H1 (cell line): ENCODE results near the gene C2orf78.

ENCODE experiments used
- CTCF ChIP-seq, 3 experiments: IDR thresholded peaks; 1 replicate in 2 of 3; 2 replicates in 1 of 3; pipeline versions ENCODE4 v1.5.1 to v1.6.1; 2011; ENCODE audit warnings: low read length in 3 of 3, mild to moderate bottlenecking in 3 of 3, inconsistent platforms in 2 of 3, low read depth in 1 of 3, moderate library complexity in 1 of 3; ENCODE audit not compliant: insufficient read depth in 1 of 3; ENCODE audit errors: control extremely low read depth in 1 of 3
- EGR1 ChIP-seq: IDR thresholded peaks from 2 replicates; pipeline ENCODE4 v1.6.1; 2011; ENCODE audit warnings: low read depth, low read length, borderline replicate concordance
- MAX ChIP-seq: IDR thresholded peaks from 2 replicates; pipeline ENCODE4 v1.6.1; 2012; ENCODE audit warnings: inconsistent platforms
- NRF1 ChIP-seq: IDR thresholded peaks from 2 replicates; pipeline ENCODE4 v1.6.1; 2011; ENCODE audit warnings: mild to moderate bottlenecking, low read depth, low read length, improper control_type of control experiment
- POLR2AphosphoS5 ChIP-seq: IDR thresholded peaks from 2 replicates; pipeline ENCODE4 v1.6.1; 2011; ENCODE audit warnings: low read depth, low read length

GRCh38 chr2:73859721-73860586 is 76.0 kb downstream of the C2orf78 start:
- TF ChIP-seq CTCF (IDR thresholded peaks at IDR 0.05; ENCODE audit: control extremely low read depth in 1 of 3, insufficient read depth in 1 of 3, low read depth in 1 of 3, low read length in 3 of 3) = no peak
- no peak for TF ChIP-seq EGR1
- no peak for TF ChIP-seq POLR2AphosphoS5
- no peak for TF ChIP-seq NRF1
- TF ChIP-seq MAX = no peak
